ENCODE results near the gene RALGDS. TPM values are rescaled to one million over a fixed set of nuclear protein-coding genes. Genes with fewer than 3 reads are reported as not detected.

RALGDS gene
- total RNA-seq, 1 donor from 2014 or later = 47.4 TPM

- peak; percentile 51 for DNase-seq
Observed at GRCh38 chr9:133119103-133119845, 1.8 kb downstream of the RALGDS start.

DNA sequence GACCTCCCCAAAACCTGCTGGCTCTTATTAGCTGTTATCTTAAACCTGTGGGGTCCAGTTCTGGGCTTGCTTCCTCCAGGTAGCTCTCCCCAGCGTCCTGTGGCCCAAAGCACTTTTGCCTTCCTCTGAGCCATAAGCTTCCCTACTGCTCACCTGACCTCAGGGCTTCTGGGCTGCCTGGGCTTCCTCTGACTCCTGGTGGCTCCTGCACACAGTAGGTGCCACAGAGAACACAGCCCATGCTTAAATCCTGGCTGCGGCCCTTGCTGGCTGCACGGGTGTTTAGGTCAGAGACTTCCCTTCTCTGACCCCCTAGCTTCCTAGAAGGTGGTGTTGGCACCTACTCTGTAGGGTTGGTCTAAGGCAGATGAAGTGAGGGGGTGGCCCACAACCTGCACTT lies 2.5 kb downstream of the RALGDS start:
- no peak for DNase-seq

DNA sequence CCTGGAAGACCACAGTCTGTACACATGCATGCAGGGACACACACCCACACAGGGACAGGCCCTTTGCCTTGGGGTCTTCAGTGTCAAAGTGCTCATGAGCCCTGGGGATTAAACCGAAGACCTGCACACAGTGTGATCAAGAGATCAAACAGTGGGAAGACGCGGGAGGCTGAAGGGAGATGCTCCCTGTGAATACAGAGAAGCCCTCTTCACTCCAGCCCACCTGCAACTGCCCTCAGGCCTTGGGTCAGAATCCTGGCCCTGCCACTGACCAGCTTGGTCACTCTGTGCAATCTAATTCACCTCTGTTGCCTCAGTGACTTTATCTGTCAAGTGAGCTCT lies 2.9 kb downstream of the RALGDS start:
- DNase-seq = no peak

- DNase-seq = no peak
Observed at GRCh38 chr9:133117271-133118178, 3.5 kb downstream of the RALGDS start.

GRCh38 chr9:133116346-133117231 lies 4.5 kb downstream of the RALGDS start:
- DNase-seq = no peak

- DNase-seq = no peak
Observed at GRCh38 chr9:133115604-133116345, 5.3 kb downstream of the RALGDS start.

DNA sequence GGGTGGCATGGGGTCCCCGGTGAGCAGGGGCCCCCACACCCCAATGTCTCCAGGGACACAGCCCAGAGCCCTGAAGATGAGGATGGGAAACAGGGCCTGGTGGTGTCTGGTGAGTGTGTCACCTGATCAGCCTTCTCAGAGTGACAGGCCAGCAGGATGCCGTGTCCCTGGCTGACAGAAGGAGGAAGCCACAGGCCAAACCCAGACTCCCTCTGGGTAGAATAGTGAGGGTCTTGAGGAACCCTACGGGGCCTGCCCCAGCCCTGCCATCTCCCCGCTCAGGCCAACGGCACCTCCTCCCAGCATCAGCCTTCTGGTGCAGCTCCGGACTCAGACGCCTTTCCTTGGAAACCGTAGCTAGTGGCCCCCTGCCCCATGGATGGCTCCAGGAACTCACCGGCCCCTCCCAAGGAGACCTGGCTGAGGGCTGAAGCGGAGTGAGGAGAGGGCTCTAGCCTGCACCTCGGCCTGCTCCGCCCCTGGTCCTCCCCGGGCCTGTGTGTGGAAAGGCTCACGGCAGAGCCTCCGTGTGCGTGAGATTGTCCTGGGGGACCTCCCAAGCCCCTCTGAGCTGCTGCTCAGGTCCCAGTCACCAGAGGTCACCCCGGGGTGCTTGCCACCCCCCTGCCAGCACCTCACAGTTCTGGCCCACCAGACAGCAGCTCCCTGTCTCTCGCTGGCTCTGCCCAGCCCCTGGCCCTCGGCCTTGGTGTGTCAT lies 6.0 kb downstream of the RALGDS start:
- no peak for DNase-seq

- no peak for DNase-seq
Observed at GRCh38 chr9:133113949-133114885, 6.8 kb downstream of the RALGDS start.

DNA sequence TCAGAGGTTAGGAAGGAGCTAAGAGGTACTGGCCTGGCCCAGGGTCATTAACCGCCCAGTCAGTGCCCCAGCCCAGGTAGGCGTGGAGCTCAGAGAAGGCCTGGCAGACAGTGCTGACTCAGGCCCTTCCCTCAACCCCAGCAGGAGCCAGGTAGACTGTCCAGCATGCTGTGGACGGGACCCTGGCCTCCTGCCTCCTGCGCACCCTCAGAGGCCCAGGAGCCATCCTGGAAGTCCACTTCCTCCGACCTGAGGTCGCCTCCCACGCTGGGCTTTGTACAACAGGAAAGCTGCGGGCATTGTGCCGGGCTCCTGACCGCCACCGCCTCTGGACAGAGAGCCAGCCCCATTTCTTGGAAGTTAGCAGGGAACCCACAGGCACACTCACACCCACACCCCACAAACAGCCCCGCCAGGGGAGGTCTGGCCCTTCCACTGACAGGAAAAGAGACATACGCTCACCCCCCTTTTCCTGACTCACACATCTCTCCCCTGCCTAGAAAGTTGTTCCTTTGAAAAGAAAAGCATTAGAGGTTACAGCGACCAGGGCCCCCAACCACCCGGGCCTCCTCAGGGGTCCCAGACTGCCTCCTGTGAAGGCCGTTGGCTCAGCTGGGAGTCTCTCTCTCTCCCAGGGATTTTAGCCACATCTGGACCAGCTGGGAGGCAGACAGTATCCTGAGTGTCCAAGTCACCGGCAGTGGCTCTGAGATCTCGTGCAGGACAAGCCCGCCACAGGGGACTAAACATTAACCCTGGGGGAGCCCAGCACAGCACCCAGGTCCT lies 7.7 kb downstream of the RALGDS start:
- no peak for DNase-seq

DNA sequence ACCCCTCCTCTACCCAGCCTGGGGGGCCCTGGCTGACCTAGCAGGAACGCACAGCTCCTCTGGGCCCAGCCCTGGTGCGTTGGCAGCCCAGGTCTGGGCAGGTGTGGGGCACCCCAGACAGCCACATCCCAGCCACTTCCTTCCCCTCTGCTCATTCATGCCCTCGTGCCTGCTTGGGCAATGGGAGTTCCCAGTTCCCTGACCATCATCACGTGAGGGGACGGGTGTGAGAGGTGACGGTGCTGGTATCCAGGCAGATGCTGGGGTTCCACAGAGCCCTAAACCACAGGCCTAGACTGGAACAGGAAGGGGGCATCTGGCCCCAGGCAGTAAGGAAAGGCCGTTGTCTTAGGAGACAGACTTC lies 8.4 kb downstream of the RALGDS start:
- no peak for DNase-seq

- DNase-seq = no peak
Observed at GRCh38 chr9:133111808-133112662, 9.0 kb downstream of the RALGDS start.

- no peak for DNase-seq
Observed at GRCh38 chr9:133109931-133110650, 10.9 kb downstream of the RALGDS start.

GRCh38 chr9:133108794-133109641 lies 12.0 kb downstream of the RALGDS start:
- no peak for DNase-seq

GRCh38 chr9:133107961-133108793 lies 12.9 kb downstream of the RALGDS start:
- no peak for DNase-seq

DNA sequence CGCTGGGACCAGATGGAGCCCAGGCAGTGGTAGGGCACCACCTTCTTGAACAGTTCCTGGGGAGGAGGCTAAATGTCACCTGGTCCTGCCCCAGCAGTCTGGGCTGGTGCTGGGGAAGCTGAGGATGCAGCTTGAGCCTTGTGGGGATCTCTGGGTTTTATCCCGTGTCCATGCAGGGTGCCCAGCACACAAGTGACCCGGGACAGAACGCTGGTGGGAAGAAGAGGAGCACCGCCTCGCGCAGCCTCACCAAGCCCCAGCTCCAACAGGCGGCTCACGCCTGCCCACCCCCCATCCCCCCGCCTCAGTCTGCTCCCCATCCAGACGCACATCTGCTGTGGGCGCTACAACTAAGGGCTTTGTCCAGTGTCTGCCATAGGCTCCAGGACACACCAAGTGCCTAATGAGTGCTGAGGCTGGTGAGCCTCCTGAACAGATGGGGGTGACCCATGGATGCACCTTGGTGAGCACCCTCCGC lies 13.8 kb downstream of the RALGDS start:
- no peak for DNase-seq

Data from skin of body (tissue), 2 donors.